ENCODE measurements around the gene DTL. TPM values are rescaled to one million over a fixed set of nuclear protein-coding genes. Genes with fewer than 3 reads are reported as not detected.
"Not testable (repeated sequence)": the region's sequence is repeated elsewhere in the genome, so short reads cannot be mapped to it uniquely, and the experiment has no call there.

DTL gene
- 10 to 100 TPM; 13.3 to 21.7 (median 18.2) TPM for total RNA-seq (2021; fragmentation: NEBNext Ultra II Directional; extraction: Animal tissue kit (Norgen Biotek cat#: 25700))
- long read RNA-seq, full-length matches to known transcripts, result 6 of 9 reads
- long read RNA-seq, partial matches to known transcripts, result 2 of 9 reads
- long read RNA-seq, other reads (novel, unspliced or antisense), result 1 of 9 reads

GRCh38 chr1:212035123-212035834, at the start of gene DTL, which contains the start of gene INTS7:
Gene DTL (plus strand): TSS chr1:212035748. CDS start chr1:212035891, 143 bp downstream.
Gene INTS7 (minus strand): TSS chr1:212035557. CDS start chr1:212035437, 120 bp downstream.
- Mint-ChIP-seq H3K27me3 (ENCODE audit: insufficient read depth) (no peaks in the 10 kb centered on the region; the same call in 1 of the 2 replicates), H3K4me3 (peak within 1 kb of the TSS; percentile 98), H3K9me3 (no peaks in the 10 kb centered on the region), H3K36me3 (ENCODE audit: low read depth) (no peaks in the 10 kb centered on the region), H3K27ac (peak within 1 kb of the TSS; percentile 93), H3K4me1 (ENCODE audit: low read depth) (peaks cover 79% of the 10 kb centered on the region)
- peak; percentile 98 for DNase-seq
- peak; percentile 96 for TF ChIP-seq CTCF (IDR thresholded peaks at IDR 0.05)

DNA sequence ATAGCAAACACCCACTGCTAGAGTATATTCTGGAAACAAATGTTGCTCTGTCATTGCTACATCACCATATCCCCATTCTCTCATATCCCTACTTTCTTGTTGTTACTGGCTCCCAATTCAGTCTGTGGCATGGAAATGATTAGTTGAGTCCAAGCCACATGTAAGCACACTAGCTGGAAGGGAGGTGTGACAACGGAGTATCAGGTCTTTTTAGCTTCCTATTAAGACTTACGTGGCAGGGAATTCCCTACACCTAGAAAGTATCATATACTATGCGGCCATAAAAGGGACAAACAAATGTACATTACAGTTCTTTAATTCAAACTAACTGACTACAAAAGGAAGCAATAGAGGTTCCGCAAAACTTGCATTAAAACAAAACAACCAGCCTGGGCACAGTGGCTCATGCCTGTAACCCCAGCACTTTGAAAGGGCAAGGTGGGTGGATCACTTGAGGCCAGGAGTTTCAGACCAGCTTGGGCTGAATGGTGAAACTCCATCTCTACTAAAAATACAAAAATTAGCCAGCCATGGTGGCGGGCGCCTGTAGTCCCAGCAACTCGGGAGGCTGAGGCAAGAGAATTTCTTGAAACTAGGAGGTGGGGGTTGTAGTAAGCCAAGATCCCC, 48.8 kb upstream of the DTL start:
- H3K27me3 Mint-ChIP-seq (ENCODE audit: insufficient read depth), result no peaks in the 10 kb centered on the region
- H3K9me3 Mint-ChIP-seq, result no peaks in the 10 kb centered on the region
- H3K4me3 Mint-ChIP-seq, result no peak overlapping the region
- peaks cover 8% of the 10 kb centered on the region; the same call in 1 of the 2 replicates for H3K36me3 Mint-ChIP-seq (ENCODE audit: low read depth)
- H3K4me1 Mint-ChIP-seq (ENCODE audit: low read depth), result no peaks in the 10 kb centered on the region
- no peak overlapping the region for H3K27ac Mint-ChIP-seq
- no peak for TF ChIP-seq CTCF (IDR thresholded peaks at IDR 0.05)
- no peak for DNase-seq

DNA sequence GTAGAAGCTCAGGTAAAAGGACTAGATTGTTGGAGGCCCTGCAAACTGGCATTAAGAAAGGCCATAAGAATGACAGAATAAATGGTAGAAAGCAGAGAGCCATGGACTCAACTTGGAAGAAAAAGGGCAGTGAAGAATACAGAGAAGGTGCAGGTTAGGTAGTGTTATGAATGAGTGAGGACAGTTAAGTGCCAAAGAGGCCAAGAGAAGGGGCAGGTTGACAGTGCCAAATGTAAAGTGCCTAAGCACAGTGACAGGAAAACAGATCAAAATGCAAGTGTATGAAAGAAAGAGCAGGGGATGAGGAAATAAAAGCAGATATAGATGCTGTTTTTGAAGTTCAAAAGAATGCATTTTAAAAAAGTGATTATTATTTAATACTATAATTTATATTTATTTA, 43.9 kb upstream of the DTL start:
- H3K27me3 Mint-ChIP-seq (ENCODE audit: insufficient read depth), result no peaks in the 10 kb centered on the region
- H3K27ac Mint-ChIP-seq, result no peak overlapping the region; the same call in 1 of the 2 replicates
- no peak overlapping the region for H3K4me3 Mint-ChIP-seq
- H3K4me1 Mint-ChIP-seq (ENCODE audit: low read depth), result no peaks in the 10 kb centered on the region
- H3K9me3 Mint-ChIP-seq, result no peaks in the 10 kb centered on the region
- TF ChIP-seq CTCF (IDR thresholded peaks at IDR 0.05), result no peak
- no peak for DNase-seq
- peaks cover 1% of the 10 kb centered on the region; the same call in 1 of the 2 replicates for H3K36me3 Mint-ChIP-seq (ENCODE audit: low read depth)

DNA sequence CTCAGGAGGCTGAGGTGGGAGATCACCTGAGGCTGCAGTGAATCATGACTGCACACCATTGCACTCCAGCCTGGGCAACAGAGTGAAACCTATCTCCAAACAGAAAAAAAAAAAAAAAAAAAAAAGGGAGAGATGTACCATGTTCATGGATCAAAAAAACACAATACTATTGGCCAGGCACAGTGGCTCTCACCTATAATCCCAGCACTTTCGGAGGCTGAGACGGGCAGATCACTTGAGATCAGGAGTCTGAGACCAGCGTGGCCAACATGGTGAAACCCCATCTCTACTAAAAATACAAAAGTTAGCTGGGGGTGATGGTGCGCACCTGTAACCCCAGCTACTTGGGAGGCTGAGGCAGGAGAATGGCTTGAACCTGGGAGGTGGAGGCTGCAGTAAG, 38.1 kb upstream of the DTL start:
- not testable (repeated sequence) for H3K27ac Mint-ChIP-seq; H3K9me3 Mint-ChIP-seq; H3K4me1 Mint-ChIP-seq (ENCODE audit: low read depth); DNase-seq; H3K27me3 Mint-ChIP-seq (ENCODE audit: insufficient read depth); H3K4me3 Mint-ChIP-seq
- H3K36me3 Mint-ChIP-seq (ENCODE audit: low read depth), result peaks cover 20% of the 10 kb centered on the region

DNA sequence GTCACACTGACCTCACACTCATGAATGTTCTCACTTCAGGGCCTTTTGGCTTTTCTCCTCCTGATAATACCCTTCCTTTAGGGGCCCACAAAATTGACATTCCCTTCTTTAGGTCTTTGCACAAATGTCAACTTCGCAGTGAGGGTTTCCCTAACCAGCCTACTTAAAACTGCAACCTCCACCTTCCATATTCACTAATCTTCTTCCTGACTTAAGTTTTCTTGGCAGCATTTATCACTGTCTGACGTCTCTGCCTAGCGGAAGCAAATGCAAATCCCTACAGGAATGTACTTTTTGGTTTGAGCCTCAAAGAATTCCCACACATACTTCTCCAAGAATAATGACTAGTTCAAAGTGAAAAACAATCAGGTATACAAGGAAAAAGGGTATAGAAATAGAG, 33.0 kb upstream of the DTL start:
- H3K9me3 Mint-ChIP-seq, result no peaks in the 10 kb centered on the region
- peaks cover 10% of the 10 kb centered on the region for H3K4me1 Mint-ChIP-seq (ENCODE audit: low read depth)
- DNase-seq, result no peak
- H3K27ac Mint-ChIP-seq, result no peak overlapping the region
- TF ChIP-seq CTCF (IDR thresholded peaks at IDR 0.05), result no peak
- H3K36me3 Mint-ChIP-seq (ENCODE audit: low read depth), result peaks cover 24% of the 10 kb centered on the region
- H3K4me3 Mint-ChIP-seq, result no peak overlapping the region
- H3K27me3 Mint-ChIP-seq (ENCODE audit: insufficient read depth), result 0 out of 2 replicates have a peak, but pooled peaks cover 2% of the 10 kb centered on the region

Measured in HFFc6 (cell line).